ENCODE measurements around the gene LMBRD2.

Gene LMBRD2

DNA sequence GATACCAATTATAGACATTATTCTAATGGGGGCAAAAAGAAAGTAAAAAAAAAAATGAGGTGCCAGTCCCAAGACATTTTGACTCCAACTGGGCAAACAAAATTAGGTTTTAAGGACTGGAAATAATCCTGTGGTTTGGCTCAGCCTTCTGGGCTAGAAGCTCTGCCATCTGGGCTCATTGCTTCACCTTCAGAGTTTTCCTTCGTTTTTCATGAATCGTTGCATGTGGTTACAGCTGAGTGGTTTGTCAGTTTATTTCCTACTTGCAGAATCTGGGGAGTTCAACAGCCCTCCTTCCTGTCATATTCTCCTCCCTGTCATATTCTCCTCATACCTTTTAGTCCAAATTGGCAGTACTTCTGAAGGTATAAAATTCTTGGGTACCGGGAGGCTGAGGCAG lies 97.0 kb downstream of the LMBRD2 start:
- no peak for DNase-seq (ENCODE audit: low read depth in 1 of 2, low spot score in 1 of 2)

DNA sequence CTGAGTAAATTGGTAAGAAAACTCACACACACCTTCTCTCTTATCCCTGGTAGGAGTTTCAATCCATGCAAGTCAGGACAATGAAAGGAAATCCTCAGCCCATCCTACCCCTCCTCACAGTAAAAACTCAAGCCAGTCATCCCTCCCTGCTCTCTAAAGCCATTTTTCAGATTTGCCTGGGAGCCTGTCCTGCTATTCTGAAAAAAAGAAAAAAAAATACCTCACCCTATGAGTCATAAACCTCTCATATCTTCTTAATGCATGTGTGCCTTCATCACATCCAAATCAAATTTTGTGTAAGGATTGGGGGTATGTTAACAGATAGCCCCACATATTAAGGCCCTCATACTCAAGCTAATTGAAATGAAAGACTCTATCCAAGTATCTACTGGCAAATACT lies 99.1 kb downstream of the LMBRD2 start:
- no peak for DNase-seq (ENCODE audit: low read depth in 1 of 2, low spot score in 1 of 2)

DNA sequence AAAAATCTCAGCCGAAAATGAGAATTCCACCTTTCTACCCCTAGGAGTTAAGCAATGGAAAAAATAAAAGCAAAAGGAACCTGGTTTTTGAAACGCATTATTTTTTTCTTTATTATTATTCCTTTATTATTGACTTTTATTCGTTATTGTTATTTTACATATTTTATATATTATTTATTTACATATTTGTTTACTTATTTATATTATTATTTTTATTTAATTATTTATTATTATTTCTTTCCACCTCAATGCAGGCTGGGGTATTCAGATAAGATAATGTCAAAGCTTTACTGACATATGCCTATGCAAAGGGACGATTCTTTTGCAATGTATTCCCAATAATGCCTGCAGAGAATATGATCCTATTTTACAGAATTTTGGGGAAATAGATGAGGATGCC lies 101.7 kb downstream of the LMBRD2 start:
- DNase-seq (ENCODE audit: low read depth in 1 of 2, low spot score in 1 of 2) = no peak
